ENCODE measurements around the gene CABP7. TPM values are rescaled to one million over a fixed set of nuclear protein-coding genes. Genes with fewer than 3 reads are reported as not detected.

The CABP7 gene
- total and polyA plus RNA-seq, 10 donors: 0.04 to 0.37 (median 0.15) TPM; not detected in 5

DNA sequence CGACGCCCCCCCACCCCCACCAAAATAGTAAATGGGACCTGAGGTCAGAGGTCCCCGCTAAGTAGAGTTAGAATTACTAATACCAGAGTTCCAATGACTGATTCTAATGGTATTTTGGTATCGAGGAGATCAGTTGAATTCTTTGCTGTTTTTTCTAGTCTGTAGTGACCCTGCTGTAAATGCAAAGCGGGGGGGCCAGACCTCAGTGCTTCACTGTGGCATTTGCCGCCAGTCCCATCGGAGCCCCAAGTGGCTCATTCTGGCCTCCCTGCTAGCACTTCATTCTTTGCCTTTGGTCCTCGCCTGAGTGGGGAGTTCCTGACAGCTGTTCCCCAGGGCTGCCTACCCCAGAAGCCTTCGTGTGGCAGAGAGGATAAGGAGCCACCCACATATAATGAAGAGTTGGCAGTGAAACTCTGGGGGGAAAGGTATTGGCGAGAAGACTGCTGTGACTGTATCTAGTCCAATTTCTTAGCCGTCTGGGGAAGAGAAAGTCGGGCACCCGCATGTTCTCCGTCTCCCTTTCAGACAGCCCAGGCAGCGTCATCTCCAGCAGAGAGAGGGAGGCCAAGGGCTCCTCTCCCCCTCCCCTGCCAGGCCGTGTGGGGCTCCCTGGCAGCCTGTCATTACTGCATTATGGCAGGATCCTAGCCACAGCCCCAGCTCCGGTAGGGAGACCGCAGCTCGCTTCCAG lies 19.4 kb upstream of the CABP7 start:
- peaks cover 0 to 24% (median 7%) of the 10 kb centered on the region in 7 donors for H3K27me3 ChIP-seq (replicated peaks in 1 of 7)
- H3K27ac ChIP-seq: no peak overlapping the region
- no peaks in the 10 kb centered on the region for H3K9me3 ChIP-seq
- H3K4me3 ChIP-seq: no peak overlapping the region
- intact Hi-C loops (cut with DNase I; ENCODE audit: low total_unique reads): no loop called here
- H3K4me1 ChIP-seq: peaks cover 0 to 48% (median 17%) of the 10 kb centered on the region in 6 donors
- peaks cover 0 to 33% (median 10%) of the 10 kb centered on the region in 6 donors for H3K36me3 ChIP-seq
- DNase-seq: no peak
- 76 to 83% (median 78%) methylated on average over 19 of the region's 19 CpGs for WGBS, 5 donors
- TF ChIP-seq POLR2AphosphoS5 (IDR thresholded peaks at IDR 0.05) (peak in 1 of 3 donors; percentile 32), POLR2A (IDR thresholded peaks at IDR 0.05) (no peak)

DNA sequence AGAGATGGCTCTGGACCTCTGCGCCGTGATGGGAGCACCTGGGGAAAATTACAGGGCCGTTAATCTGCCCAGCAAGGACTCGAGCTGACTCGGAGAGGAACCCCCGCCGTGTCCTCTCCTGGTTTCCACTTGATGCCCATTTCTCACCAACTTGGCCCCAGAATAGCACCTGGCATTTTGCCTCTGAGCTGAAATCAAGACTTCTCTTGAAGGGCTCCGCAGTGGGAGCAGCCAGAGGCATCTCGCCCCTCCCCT lies 19.0 kb upstream of the CABP7 start:
- no peak overlapping the region for H3K27ac ChIP-seq
- no peak for TF ChIP-seq POLR2AphosphoS5 (IDR thresholded peaks at IDR 0.05)
- TF ChIP-seq POLR2A (IDR thresholded peaks at IDR 0.05): no peak
- TF ChIP-seq CTCF (IDR thresholded peaks at IDR 0.05 in 8 of 11, conservative IDR thresholded peaks at IDR 0.05 in 3 of 11): no peak
- intact Hi-C loops (cut with DNase I; ENCODE audit: low total_unique reads): no loop called here
- H3K36me3 ChIP-seq: peaks cover 0 to 28% (median 6%) of the 10 kb centered on the region in 6 donors
- peaks cover 0 to 24% (median 7%) of the 10 kb centered on the region in 7 donors for H3K27me3 ChIP-seq (replicated peaks in 1 of 7)
- H3K4me1 ChIP-seq: peaks cover 0 to 48% (median 17%) of the 10 kb centered on the region in 6 donors
- no peaks in the 10 kb centered on the region for H3K9me3 ChIP-seq
- WGBS, 5 donors: 52 to 65% (median 54%) methylated on average over 8 to 9 of the region's 9 CpGs
- DNase-seq: no peak
- no peak overlapping the region for H3K4me3 ChIP-seq

- DNase-seq: no peak
- TF ChIP-seq POLR2AphosphoS5 (IDR thresholded peaks at IDR 0.05) (peak in 1 of 3 donors; percentile 10), POLR2A (IDR thresholded peaks at IDR 0.05) (no peak)
- Histone ChIP-seq H3K36me3 (peaks cover 0 to 23% (median 3%) of the 10 kb centered on the region in 6 donors), H3K4me1 (peaks cover 0 to 48% (median 17%) of the 10 kb centered on the region in 6 donors), H3K27me3 (replicated peaks in 1 of 7) (peaks cover 0 to 26% (median 7%) of the 10 kb centered on the region in 7 donors), H3K4me3 (no peak overlapping the region), H3K27ac (no peak overlapping the region), H3K9me3 (no peaks in the 10 kb centered on the region)
- WGBS, 5 donors: 37 to 44% (median 40%) methylated on average over 13 to 14 of the region's 14 CpGs
- intact Hi-C loops (cut with DNase I; ENCODE audit: low total_unique reads): no loop called here
Measured at GRCh38 chr22:29701155-29701999, 18.4 kb upstream of the CABP7 start.

DNA sequence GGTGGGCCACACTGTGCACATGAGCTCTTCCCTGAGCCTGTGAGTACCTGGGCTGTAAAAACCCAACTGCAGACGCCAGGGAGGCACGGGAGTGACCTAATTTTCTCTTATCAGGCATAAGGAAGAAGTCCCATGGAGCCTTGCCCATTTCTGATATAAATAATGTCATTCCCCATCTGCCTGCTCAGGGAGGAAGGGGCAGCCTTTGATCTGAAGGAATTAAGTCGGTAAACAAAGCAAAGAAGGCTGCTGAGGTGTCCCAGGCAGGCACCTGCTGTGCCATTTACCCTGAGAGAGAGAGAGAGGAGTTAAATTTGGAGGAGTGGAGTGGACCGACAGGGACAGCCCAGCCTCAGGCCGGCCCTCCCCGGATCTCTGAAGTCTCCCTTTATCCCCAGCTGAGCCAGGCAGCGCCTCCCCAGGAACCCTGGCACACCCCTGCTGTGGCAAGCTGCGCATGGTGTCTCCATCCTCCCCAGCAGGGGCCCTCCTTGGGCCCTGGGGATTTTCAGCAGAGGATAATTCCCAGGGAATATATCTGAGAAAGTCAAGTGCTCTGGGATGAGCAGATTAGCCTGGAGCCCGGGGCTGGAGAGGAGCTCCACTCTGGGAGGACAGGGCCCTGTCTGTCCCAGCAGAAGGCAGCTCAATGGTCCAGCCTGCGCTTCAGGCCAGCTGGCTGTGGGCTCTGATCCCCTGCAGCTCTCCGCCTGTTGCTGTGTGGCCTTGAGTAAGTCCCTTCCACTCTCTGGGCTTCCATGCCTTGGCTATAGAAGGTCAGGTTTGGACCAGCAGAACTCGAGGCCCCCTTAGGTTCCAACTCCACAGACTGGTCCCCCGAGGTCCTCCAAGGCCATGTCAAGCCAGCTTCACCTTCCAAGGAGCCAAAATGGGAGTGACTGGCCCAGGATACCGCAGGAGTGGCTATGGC lies 17.5 kb upstream of the CABP7 start:
- 54 to 72% (median 66%) methylated on average over 10 to 14 of the region's 14 CpGs for WGBS, 5 donors
- no peak overlapping the region for H3K27ac ChIP-seq
- peaks cover 0 to 14% (median under 1%) of the 10 kb centered on the region in 6 donors for H3K36me3 ChIP-seq
- no peak for TF ChIP-seq CTCF (IDR thresholded peaks at IDR 0.05 in 8 of 11, conservative IDR thresholded peaks at IDR 0.05 in 3 of 11)
- TF ChIP-seq POLR2AphosphoS5 (IDR thresholded peaks at IDR 0.05): no peak
- no peak for TF ChIP-seq POLR2A (IDR thresholded peaks at IDR 0.05)
- intact Hi-C loops (cut with DNase I; ENCODE audit: low total_unique reads): no loop called here
- no peaks in the 10 kb centered on the region for H3K9me3 ChIP-seq
- DNase-seq: no peak
- peaks cover 0 to 48% (median 17%) of the 10 kb centered on the region in 6 donors for H3K4me1 ChIP-seq
- H3K27me3 ChIP-seq (replicated peaks in 1 of 7): peaks cover 0 to 33% (median 7%) of the 10 kb centered on the region in 7 donors
- H3K4me3 ChIP-seq: no peak overlapping the region
